SK-N-MC (cell line): Measurements from ENCODE around the gene CLSTN2.

Source experiments
- DNase-seq: peaks from one replicate; pipeline ENCODE4 v3.0.0-alpha.2; 2011; ENCODE audit warnings: low read depth, low spot score
- H3K27ac ChIP-seq: fragments of 200-600 bp; sonication (generic); 2 replicates; pipeline ENCODE4 v1.5.1; 2016; ENCODE audit warnings: mixed run types
- H3K36me3 ChIP-seq: fragments of 200-600 bp; sonication (generic); 2 replicates; pipeline ENCODE4 v1.6.1; 2017; ENCODE audit warnings: antibody characterized with exemption, low read length, mixed read lengths; ENCODE audit not compliant: insufficient read depth
- H3K4me3 ChIP-seq: fragments of 200-600 bp; sonication (generic); 2 replicates; pipeline ENCODE4 v1.5.1; 2016
- H3K9ac ChIP-seq: fragments of 200-600 bp; sonication (generic); 2 replicates; pipeline ENCODE4 v1.8.0; 2017; ENCODE audit warnings: mixed run types, mixed read lengths; ENCODE audit not compliant: insufficient read length
- H3K9me3 ChIP-seq: fragments of 200-600 bp; sonication (generic); 2 replicates; pipeline ENCODE4 v1.6.1; 2017; ENCODE audit warnings: low read depth, mild to moderate bottlenecking, antibody characterized with exemption, low read length, moderate library complexity, mixed read lengths
- EZH2 ChIP-seq: fragments of 200-600 bp; sonication (generic); IDR thresholded peaks from one replicate; pipeline ENCODE4 v1.6.1; 2017; ENCODE audit warnings: antibody characterized with exemption
- FOXP2 ChIP-seq: optimal IDR thresholded peaks from 2 replicates; pipeline ENCODE3; 2011; ENCODE audit warnings: mild to moderate bottlenecking, moderate library complexity; ENCODE audit not compliant: insufficient read depth; ENCODE audit errors: extremely low read length, control extremely low read depth
- POLR2AphosphoS5 ChIP-seq: IDR thresholded peaks from 2 replicates; pipeline ENCODE4 v1.6.1; 2012; ENCODE audit warnings: mild to moderate bottlenecking, low read depth, low read length, borderline replicate concordance

The CLSTN2 gene

DNA sequence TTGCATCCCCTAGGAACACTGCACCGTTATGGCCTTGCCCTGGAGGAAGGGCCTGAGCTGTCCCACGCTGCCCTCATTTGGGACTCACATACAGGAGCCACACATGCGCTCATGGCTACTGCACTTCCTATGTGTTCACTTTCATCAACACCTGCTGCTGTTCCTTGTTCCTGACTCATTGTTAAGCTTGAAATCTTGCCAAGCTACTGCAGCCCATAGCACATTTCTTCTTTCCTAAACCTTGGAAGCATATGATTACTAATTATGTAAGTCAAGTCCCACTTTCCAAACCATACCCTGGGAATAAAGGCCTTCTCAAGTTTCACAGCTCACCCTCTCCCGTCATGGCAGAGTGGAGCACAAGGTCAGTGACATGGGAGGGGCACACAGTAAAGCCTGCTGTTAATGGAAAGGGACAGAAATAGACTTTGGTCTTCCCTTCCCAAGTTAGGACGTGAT lies 307.9 kb downstream of the CLSTN2 start:
- no peak overlapping the region for H3K4me3 ChIP-seq
- no peak for TF ChIP-seq EZH2
- TF ChIP-seq FOXP2 = no peak
- no peak for TF ChIP-seq POLR2AphosphoS5
- H3K9me3 ChIP-seq = no peaks in the 10 kb centered on the region
- H3K9ac ChIP-seq = no peak overlapping the region
- DNase-seq = no peak
- no peaks in the 10 kb centered on the region for H3K36me3 ChIP-seq
- no peak overlapping the region for H3K27ac ChIP-seq

GRCh38 chr3:140243575-140243974 lies 308.6 kb downstream of the CLSTN2 start:
- no peak overlapping the region for H3K4me3 ChIP-seq
- H3K9me3 ChIP-seq = no peaks in the 10 kb centered on the region
- no peak for DNase-seq
- no peak overlapping the region for H3K27ac ChIP-seq
- no peak overlapping the region for H3K9ac ChIP-seq
- no peaks in the 10 kb centered on the region for H3K36me3 ChIP-seq
- TF ChIP-seq EZH2 (no peak), POLR2AphosphoS5 (no peak), FOXP2 (no peak)

DNA sequence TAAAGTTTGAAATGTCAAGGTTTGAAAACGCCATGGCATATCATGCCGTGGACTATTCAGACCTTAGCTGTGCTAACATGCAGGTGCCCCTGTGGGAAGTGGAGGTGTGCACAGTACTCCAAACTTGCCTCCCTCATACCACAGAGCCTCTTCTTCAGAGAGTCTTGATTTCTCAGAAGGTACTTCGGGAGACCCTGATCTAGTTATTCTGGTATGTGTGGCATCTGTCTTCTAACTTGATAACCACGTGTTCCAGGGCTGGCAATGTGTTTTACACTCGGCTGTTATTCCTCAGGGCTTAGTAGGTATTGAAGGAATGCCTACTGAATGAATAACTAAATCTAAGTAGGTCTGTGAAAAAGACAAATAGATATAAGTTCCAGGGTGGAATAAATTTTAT lies 309.9 kb downstream of the CLSTN2 start:
- TF ChIP-seq EZH2 (no peak), FOXP2 (no peak), POLR2AphosphoS5 (no peak)
- H3K9ac ChIP-seq = no peak overlapping the region
- H3K27ac ChIP-seq = no peak overlapping the region
- H3K4me3 ChIP-seq = no peak overlapping the region
- DNase-seq = no peak
- no peaks in the 10 kb centered on the region for H3K9me3 ChIP-seq
- H3K36me3 ChIP-seq = no peaks in the 10 kb centered on the region

GRCh38 chr3:140246578-140246977 lies 311.6 kb downstream of the CLSTN2 start:
- Histone ChIP-seq H3K4me3 (no peak overlapping the region), H3K9ac (no peak overlapping the region), H3K9me3 (no peaks in the 10 kb centered on the region), H3K36me3 (no peaks in the 10 kb centered on the region), H3K27ac (no peak overlapping the region)
- TF ChIP-seq POLR2AphosphoS5 (no peak), FOXP2 (no peak), EZH2 (no peak)
- no peak for DNase-seq

DNA sequence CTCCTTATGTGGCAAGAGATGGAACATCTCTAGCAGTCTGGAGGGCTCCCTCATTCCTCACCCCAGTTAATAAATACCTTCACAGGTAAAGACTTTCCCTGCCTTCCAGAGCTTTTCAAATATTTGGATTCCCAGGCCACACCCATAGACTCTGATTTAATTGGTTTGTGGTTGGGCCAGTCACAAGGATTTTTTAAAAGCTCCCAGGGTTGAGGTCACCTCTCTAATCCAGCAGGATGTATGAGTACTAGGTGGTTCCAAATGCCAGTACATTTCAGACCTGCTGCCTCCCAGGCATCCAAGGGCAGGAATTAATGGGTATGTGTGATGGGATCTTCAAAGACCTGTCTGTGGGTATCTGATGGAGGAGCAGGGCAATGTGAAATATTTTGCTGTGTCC lies 312.8 kb downstream of the CLSTN2 start:
- no peak for DNase-seq

DNA sequence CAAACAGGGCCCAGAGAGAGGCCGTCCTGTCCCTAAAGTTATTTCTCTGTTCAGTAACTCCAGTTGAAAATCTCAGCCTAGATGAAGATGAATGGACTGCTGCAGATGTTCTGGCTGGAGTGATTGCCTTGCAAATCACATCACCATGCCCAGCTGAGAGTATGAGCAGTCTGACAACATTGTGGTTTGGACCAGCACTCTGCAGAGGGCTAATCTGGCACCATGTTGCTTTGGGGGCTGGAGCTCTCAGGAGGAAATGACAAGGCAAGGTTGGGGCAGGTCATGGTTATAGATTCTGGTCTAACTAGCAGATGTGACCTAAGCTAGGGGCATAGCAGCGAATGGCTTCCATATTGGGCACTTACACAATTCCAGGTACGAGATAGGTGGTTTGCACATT lies 314.2 kb downstream of the CLSTN2 start:
- H3K36me3 ChIP-seq = no peaks in the 10 kb centered on the region
- DNase-seq = no peak
- H3K27ac ChIP-seq = no peak overlapping the region
- no peak overlapping the region for H3K9ac ChIP-seq
- H3K9me3 ChIP-seq = no peaks in the 10 kb centered on the region
- TF ChIP-seq POLR2AphosphoS5 = no peak
- TF ChIP-seq EZH2 = no peak
- H3K4me3 ChIP-seq = no peak overlapping the region

More for the DNA sequence above, 312.8 kb downstream of the CLSTN2 start:
- TF ChIP-seq FOXP2 = no peak
- Histone ChIP-seq H3K9ac (no peak overlapping the region), H3K9me3 (no peaks in the 10 kb centered on the region), H3K27ac (no peak overlapping the region), H3K4me3 (no peak overlapping the region), H3K36me3 (no peaks in the 10 kb centered on the region)

GRCh38 chr3:140250010-140250855 lies 315.2 kb downstream of the CLSTN2 start:
- no peak for DNase-seq
- no peak overlapping the region for H3K27ac ChIP-seq
- no peaks in the 10 kb centered on the region for H3K36me3 ChIP-seq
- no peak overlapping the region for H3K9ac ChIP-seq
- no peak overlapping the region for H3K4me3 ChIP-seq
- no peaks in the 10 kb centered on the region for H3K9me3 ChIP-seq
- TF ChIP-seq POLR2AphosphoS5 (no peak), FOXP2 (no peak), EZH2 (no peak)

DNA sequence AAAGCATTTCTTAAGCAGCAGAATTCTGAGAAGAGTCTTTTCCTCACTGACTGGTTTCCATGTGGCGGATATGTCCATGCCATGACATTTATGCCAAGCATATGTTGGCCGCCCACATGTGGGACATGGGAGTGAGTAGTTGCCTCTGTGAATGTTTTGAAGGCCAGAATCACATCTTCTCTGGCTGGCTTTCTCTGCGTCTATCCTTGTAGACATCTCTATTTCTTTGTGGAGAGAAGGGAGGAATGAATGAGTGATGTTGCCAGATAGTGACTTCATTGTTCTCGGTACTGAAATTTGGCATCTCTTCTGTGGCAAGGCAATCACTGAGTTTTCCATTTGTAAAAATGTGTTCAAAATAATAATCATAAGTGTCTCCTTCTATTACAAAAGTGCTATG lies 316.0 kb downstream of the CLSTN2 start:
- Histone ChIP-seq H3K9me3 (no peaks in the 10 kb centered on the region), H3K36me3 (no peaks in the 10 kb centered on the region), H3K9ac (no peak overlapping the region), H3K4me3 (no peak overlapping the region), H3K27ac (no peak overlapping the region)
- DNase-seq = no peak
- no peak for TF ChIP-seq POLR2AphosphoS5
- TF ChIP-seq EZH2 = no peak
- TF ChIP-seq FOXP2 = no peak

GRCh38 chr3:140251678-140252077 lies 316.7 kb downstream of the CLSTN2 start:
- Histone ChIP-seq H3K9me3 (no peaks in the 10 kb centered on the region), H3K4me3 (no peak overlapping the region), H3K27ac (no peak overlapping the region), H3K9ac (no peak overlapping the region), H3K36me3 (no peaks in the 10 kb centered on the region)
- no peak for DNase-seq
- no peak for TF ChIP-seq EZH2
- TF ChIP-seq FOXP2 = no peak
- no peak for TF ChIP-seq POLR2AphosphoS5
